H1 (cell line): Measurements from ENCODE around the gene AP4M1.

ENCODE experiments used
- EZH2 ChIP-seq: fragments of 200-600 bp; sonication (generic); IDR thresholded peaks from 2 replicates; pipeline ENCODE4 v1.7.1; 2012; ENCODE audit warnings: low read depth, mild to moderate bottlenecking, moderate library complexity, low read length, inconsistent platforms; ENCODE audit not compliant: severe bottlenecking
- POLR2AphosphoS5 ChIP-seq: IDR thresholded peaks from 2 replicates; pipeline ENCODE4 v1.6.1; 2011; ENCODE audit warnings: low read depth, low read length
- YY1 ChIP-seq: IDR thresholded peaks from 2 replicates; pipeline ENCODE4 v1.6.1; 2011; ENCODE audit warnings: low read depth, mild to moderate bottlenecking, low read length
- TF ChIP-seq, protein P1 (sequence below), 3 experiments: IDR thresholded peaks; 1 replicate in 2 of 3; 2 replicates in 1 of 3; pipeline versions ENCODE4 v1.5.1 to v1.6.1; 2011; ENCODE audit warnings: low read length in 3 of 3, mild to moderate bottlenecking in 3 of 3, inconsistent platforms in 2 of 3, low read depth in 1 of 3, moderate library complexity in 1 of 3; ENCODE audit not compliant: insufficient read depth in 1 of 3; ENCODE audit errors: control extremely low read depth in 1 of 3

DNA sequence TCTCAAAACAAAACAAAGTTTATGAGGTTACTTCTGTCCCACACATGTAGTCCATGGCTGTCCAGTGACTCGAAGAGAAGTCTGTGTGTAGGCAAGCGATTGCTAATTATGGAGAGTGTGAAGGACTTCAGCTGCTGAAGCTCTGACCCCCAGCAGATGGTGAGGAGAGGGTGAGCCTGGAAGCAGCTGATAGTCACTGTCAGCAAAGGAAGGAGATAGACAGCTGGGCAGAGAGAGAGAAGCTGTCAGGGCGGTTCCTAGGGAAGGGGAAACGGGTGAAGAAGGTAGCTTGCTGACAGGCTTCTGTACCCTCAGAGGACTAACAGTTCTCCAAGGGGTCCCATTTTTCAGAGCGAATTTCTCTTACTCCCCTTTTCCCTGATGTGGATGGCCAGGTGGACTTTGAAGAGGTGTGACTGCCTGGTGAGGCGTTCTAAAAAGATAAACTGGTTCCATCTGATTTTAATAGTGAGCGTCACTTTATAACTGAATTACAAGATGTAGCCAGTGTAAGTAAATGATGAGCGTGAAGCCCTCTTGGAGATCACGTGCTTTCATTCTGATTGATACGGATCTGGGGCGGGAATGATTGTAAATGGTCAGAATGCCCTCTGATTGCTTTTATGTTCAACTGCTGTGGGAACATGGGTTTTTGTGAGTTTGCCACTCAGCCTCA, 39.8 kb upstream of the AP4M1 start:
- no peak for TF ChIP-seq POLR2AphosphoS5
- TF ChIP-seq, protein P1, sequence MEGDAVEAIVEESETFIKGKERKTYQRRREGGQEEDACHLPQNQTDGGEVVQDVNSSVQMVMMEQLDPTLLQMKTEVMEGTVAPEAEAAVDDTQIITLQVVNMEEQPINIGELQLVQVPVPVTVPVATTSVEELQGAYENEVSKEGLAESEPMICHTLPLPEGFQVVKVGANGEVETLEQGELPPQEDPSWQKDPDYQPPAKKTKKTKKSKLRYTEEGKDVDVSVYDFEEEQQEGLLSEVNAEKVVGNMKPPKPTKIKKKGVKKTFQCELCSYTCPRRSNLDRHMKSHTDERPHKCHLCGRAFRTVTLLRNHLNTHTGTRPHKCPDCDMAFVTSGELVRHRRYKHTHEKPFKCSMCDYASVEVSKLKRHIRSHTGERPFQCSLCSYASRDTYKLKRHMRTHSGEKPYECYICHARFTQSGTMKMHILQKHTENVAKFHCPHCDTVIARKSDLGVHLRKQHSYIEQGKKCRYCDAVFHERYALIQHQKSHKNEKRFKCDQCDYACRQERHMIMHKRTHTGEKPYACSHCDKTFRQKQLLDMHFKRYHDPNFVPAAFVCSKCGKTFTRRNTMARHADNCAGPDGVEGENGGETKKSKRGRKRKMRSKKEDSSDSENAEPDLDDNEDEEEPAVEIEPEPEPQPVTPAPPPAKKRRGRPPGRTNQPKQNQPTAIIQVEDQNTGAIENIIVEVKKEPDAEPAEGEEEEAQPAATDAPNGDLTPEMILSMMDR (IDR thresholded peaks at IDR 0.05; ENCODE audit: control extremely low read depth in 1 of 3, insufficient read depth in 1 of 3, low read depth in 1 of 3, low read length in 3 of 3): no peak
- TF ChIP-seq YY1: no peak
- TF ChIP-seq EZH2: no peak
